Parathyroid adenoma (tissue), 2 donors: ENCODE measurements around the gene ASCL4.
A peak's percentile ranks its signal among the peaks of the same experiment; 100 is the strongest.

Source experiments
- H2AFZ ChIP-seq: fragments of 300-600 bp; sonication (generic); one replicate; pipeline ENCODE4 v1.7.0; 2017; ENCODE audit warnings: antibody characterized with exemption, mild to moderate bottlenecking
- H3K27ac ChIP-seq: fragments of 300-600 bp; sonication (generic); one replicate; pipeline ENCODE4 v1.7.0; 2017
- H3K27me3 ChIP-seq: fragments of 300-600 bp; sonication (generic); one replicate; pipeline ENCODE4 v1.7.0; 2017; ENCODE audit warnings: low read length; ENCODE audit not compliant: control insufficient read depth, insufficient read depth
- H3K36me3 ChIP-seq: fragments of 300-600 bp; sonication (generic); one replicate; pipeline ENCODE4 v1.7.0; 2017; ENCODE audit warnings: low read length; ENCODE audit not compliant: control insufficient read depth, insufficient read depth
- H3K4me1 ChIP-seq: fragments of 300-600 bp; sonication (generic); one replicate; pipeline ENCODE4 v1.7.0; 2017; ENCODE audit warnings: control low read depth
- H3K4me2 ChIP-seq: fragments of 300-600 bp; sonication (generic); one replicate; pipeline ENCODE4 v1.7.0; 2017; ENCODE audit warnings: low read length
- H3K4me3 ChIP-seq: fragments of 300-600 bp; sonication (generic); one replicate; pipeline ENCODE4 v1.7.0; 2017; ENCODE audit warnings: low read depth, low read length
- H3K79me2 ChIP-seq: fragments of 300-600 bp; sonication (generic); one replicate; pipeline ENCODE4 v1.7.0; 2017; ENCODE audit warnings: control low read depth
- H3K9ac ChIP-seq: fragments of 300-600 bp; sonication (generic); one replicate; pipeline ENCODE4 v1.7.0; 2017; ENCODE audit warnings: mild to moderate bottlenecking
- H3K9me3 ChIP-seq: fragments of 300-600 bp; sonication (generic); one replicate; pipeline ENCODE4 v1.7.0; 2017; ENCODE audit warnings: low read length; ENCODE audit not compliant: control insufficient read depth
- CTCF ChIP-seq: fragments of 300-600 bp; sonication (generic); IDR thresholded peaks from one replicate; pipeline ENCODE4 v1.7.0; 2017; ENCODE audit warnings: antibody characterized with exemption, mild to moderate bottlenecking
- donor health status: primary hyperparathyroidism.

The ASCL4 gene

GRCh38 chr12:107780298-107780697 lies 5.8 kb downstream of the ASCL4 start:
- no peaks in the 10 kb centered on the region for H3K36me3 ChIP-seq
- H2AFZ ChIP-seq, result no peak overlapping the region
- no peak overlapping the region for H3K4me3 ChIP-seq
- peaks cover 12% of the 10 kb centered on the region for H3K4me1 ChIP-seq
- no peak overlapping the region for H3K9ac ChIP-seq
- no peaks in the 10 kb centered on the region for H3K79me2 ChIP-seq
- H3K27me3 ChIP-seq, result no peaks in the 10 kb centered on the region
- no peak overlapping the region for H3K27ac ChIP-seq
- no peaks in the 10 kb centered on the region for H3K9me3 ChIP-seq
- no peak overlapping the region for H3K4me2 ChIP-seq
- no peak for TF ChIP-seq CTCF

- no peak for TF ChIP-seq CTCF
- no peaks in the 10 kb centered on the region for H3K36me3 ChIP-seq
- H3K9ac ChIP-seq, result no peak overlapping the region
- no peaks in the 10 kb centered on the region for H3K27me3 ChIP-seq
- H3K27ac ChIP-seq, result peak overlapping the region; percentile 62
- no peaks in the 10 kb centered on the region for H3K9me3 ChIP-seq
- peak overlapping the region; percentile 68 for H2AFZ ChIP-seq
- peak overlapping the region; percentile 25 for H3K4me3 ChIP-seq
- H3K79me2 ChIP-seq, result no peaks in the 10 kb centered on the region
- peaks cover 12% of the 10 kb centered on the region for H3K4me1 ChIP-seq
- peak overlapping the region; percentile 37 for H3K4me2 ChIP-seq
Measured at GRCh38 chr12:107782067-107782466, 7.6 kb downstream of the ASCL4 start.

- Histone ChIP-seq H3K9ac (no peak overlapping the region), H3K27ac (no peak overlapping the region), H2AFZ (peak overlapping the region; percentile 20), H3K27me3 (no peaks in the 10 kb centered on the region), H3K36me3 (no peaks in the 10 kb centered on the region), H3K4me3 (no peak overlapping the region), H3K4me1 (peaks cover 12% of the 10 kb centered on the region), H3K79me2 (no peaks in the 10 kb centered on the region), H3K4me2 (no peak overlapping the region), H3K9me3 (no peaks in the 10 kb centered on the region)
- TF ChIP-seq CTCF, result no peak
Measured at GRCh38 chr12:107783406-107784376, 9.2 kb downstream of the ASCL4 start.

GRCh38 chr12:107788281-107788680 lies 13.8 kb downstream of the ASCL4 start:
- Histone ChIP-seq H3K27ac (no peak overlapping the region), H3K4me2 (no peak overlapping the region)
- TF ChIP-seq CTCF, result no peak

More at GRCh38 chr12:107788281-107788680, 13.8 kb downstream of the ASCL4 start:
- no peak overlapping the region for H2AFZ ChIP-seq
- no peaks in the 10 kb centered on the region for H3K9me3 ChIP-seq
- H3K4me1 ChIP-seq, result no peaks in the 10 kb centered on the region
- H3K79me2 ChIP-seq, result no peaks in the 10 kb centered on the region
- no peaks in the 10 kb centered on the region for H3K27me3 ChIP-seq
- H3K4me3 ChIP-seq, result no peak overlapping the region
- no peaks in the 10 kb centered on the region for H3K36me3 ChIP-seq
- H3K9ac ChIP-seq, result no peak overlapping the region
